Stimulated activated CD8-positive, alpha-beta memory T cell treated with anti-CD3 and anti-CD28 coated beads, Interleukin-15, amount 100 ng/mL, for 4 hours (primary cell): ENCODE results near the gene PGAM1.
"Not testable (repeated sequence)": the region's sequence is repeated elsewhere in the genome, so short reads cannot be mapped to it uniquely, and the experiment has no call there.

Source experiments
- DNase-seq, 2 donors: peaks; one replicate each; pipeline ENCODE4 v3.0.0-alpha.2; 2020; ENCODE audit warnings: low read depth in 2 of 2

PGAM1 gene

GRCh38 chr10:97425964-97426775 is at the start of gene PGAM1:
Gene PGAM1 (plus strand): TSS chr10:97426191. CDS start chr10:97426308, 117 bp downstream.
- peak; percentile 87 to 97 for DNase-seq

- DNase-seq, result no peak
Observed at GRCh38 chr10:97376413-97376812, 49.6 kb upstream of the PGAM1 start.

- DNase-seq, result no peak
Observed at GRCh38 chr10:97378933-97379921, 46.8 kb upstream of the PGAM1 start.

- DNase-seq, result no peak
Observed at GRCh38 chr10:97380516-97380915, 45.5 kb upstream of the PGAM1 start.

GRCh38 chr10:97381626-97382025 is 44.4 kb upstream of the PGAM1 start:
- no peak for DNase-seq

GRCh38 chr10:97383159-97383558 is 42.8 kb upstream of the PGAM1 start:
- no peak for DNase-seq

- DNase-seq, result no peak
Observed at GRCh38 chr10:97384156-97384555, 41.8 kb upstream of the PGAM1 start.

GRCh38 chr10:97384641-97385040 is 41.4 kb upstream of the PGAM1 start:
- DNase-seq, result no peak

GRCh38 chr10:97385565-97385964 is 40.4 kb upstream of the PGAM1 start:
- DNase-seq, result no peak

- DNase-seq, result no peak
Observed at GRCh38 chr10:97388152-97388551, 37.8 kb upstream of the PGAM1 start.

- no peak for DNase-seq
Observed at GRCh38 chr10:97390091-97390490, 35.9 kb upstream of the PGAM1 start.

- DNase-seq, result no peak
Observed at GRCh38 chr10:97393034-97393573, 32.9 kb upstream of the PGAM1 start.

- no peak for DNase-seq
Observed at GRCh38 chr10:97396056-97396455, 29.9 kb upstream of the PGAM1 start.

GRCh38 chr10:97399843-97400545 is 26.0 kb upstream of the PGAM1 start:
- DNase-seq, result no peak

- peak; percentile 54 to 76 for DNase-seq
Observed at GRCh38 chr10:97400665-97401454, 25.1 kb upstream of the PGAM1 start, which contains the start of gene RRP12. Gene RRP12 (minus strand): TSS chr10:97401340. CDS start chr10:97401231, 109 bp downstream.

- no peak for DNase-seq
Observed at GRCh38 chr10:97401455-97401919, 24.5 kb upstream of the PGAM1 start.

GRCh38 chr10:97404044-97404443 is 21.9 kb upstream of the PGAM1 start:
- no peak for DNase-seq

- no peak for DNase-seq
Observed at GRCh38 chr10:97406064-97406463, 19.9 kb upstream of the PGAM1 start.

GRCh38 chr10:97406483-97406882 is 19.5 kb upstream of the PGAM1 start:
- not testable (repeated sequence) for DNase-seq

- no peak for DNase-seq
Observed at GRCh38 chr10:97407211-97407951, 18.6 kb upstream of the PGAM1 start.
